Keratinocyte (primary cell): ENCODE data around the gene LMNA. TPM values are rescaled to one million over a fixed set of nuclear protein-coding genes. Genes with fewer than 3 reads are reported as not detected.

ENCODE experiments used
- DNase-seq: peaks from one replicate; pipeline ENCODE4 v3.0.0-alpha.2; 2011; ENCODE audit warnings: low read depth, missing footprints, low spot score
- FAIRE-seq: peaks from 2 replicates; lab custom pipeline; 2011; peaks lifted over from hg19 to GRCh38; lab: Jason Lieb, UNC
- H2AFZ ChIP-seq: 2 replicates; pipeline ENCODE4 v1.6.0; 2012; ENCODE audit warnings: low read length, control low read depth, inconsistent platforms; ENCODE audit not compliant: control insufficient read depth
- H3K27ac ChIP-seq: 2 replicates; pipeline ENCODE4 v1.5.1; 2011; ENCODE audit warnings: low read length; ENCODE audit not compliant: control insufficient read depth, insufficient read depth
- H3K27me3 ChIP-seq: 3 replicates; pipeline ENCODE4 v1.6.0; 2011; ENCODE audit warnings: low read length; ENCODE audit not compliant: control insufficient read depth, insufficient read depth; ENCODE audit errors: extremely low read depth
- H3K36me3 ChIP-seq, 2 experiments: 2 replicates in 1 of 2; 3 replicates in 1 of 2; pipeline ENCODE4 v1.5.1; 2011; ENCODE audit warnings: low read length in 2 of 2, mild to moderate bottlenecking in 1 of 2; ENCODE audit not compliant: control insufficient read depth in 2 of 2, insufficient read depth in 2 of 2; ENCODE audit errors: extremely low read depth in 1 of 2
- H3K4me1 ChIP-seq: 3 replicates; pipeline ENCODE4 v1.5.1; 2011; ENCODE audit warnings: low read length; ENCODE audit not compliant: control insufficient read depth, insufficient read depth; ENCODE audit errors: extremely low read depth
- H3K4me2 ChIP-seq: 3 replicates; pipeline ENCODE4 v1.6.0; 2011; ENCODE audit warnings: low read depth, low read length; ENCODE audit not compliant: control insufficient read depth, insufficient read depth; ENCODE audit errors: extremely low read depth
- H3K4me3 ChIP-seq, 3 experiments: fragments of 200-600 bp in 1 of 3; sonication (generic) in 1 of 3; 2 replicates in 2 of 3; 3 replicates in 1 of 3; pipeline ENCODE4 v1.5.1; 2011 to 2016; ENCODE audit warnings: low read length in 3 of 3, mild to moderate bottlenecking in 3 of 3, control low read depth in 2 of 3, inconsistent platforms in 1 of 3, low read depth in 1 of 3, mixed read lengths in 1 of 3, mixed run types in 1 of 3, moderate library complexity in 1 of 3; ENCODE audit not compliant: control insufficient read depth in 2 of 3, insufficient read depth in 2 of 3; ENCODE audit errors: extremely low read depth in 1 of 3
- H3K79me2 ChIP-seq: 2 replicates; pipeline ENCODE4 v1.6.0; 2012; ENCODE audit warnings: low read length; ENCODE audit not compliant: control insufficient read depth, insufficient read depth
- H3K9ac ChIP-seq: 3 replicates; pipeline ENCODE4 v1.6.0; 2011; ENCODE audit warnings: low read length; ENCODE audit not compliant: control insufficient read depth, insufficient read depth; ENCODE audit errors: extremely low read depth
- H3K9me1 ChIP-seq: 3 replicates; pipeline ENCODE4 v1.6.0; 2011; ENCODE audit warnings: low read length; ENCODE audit not compliant: control insufficient read depth, insufficient read depth; ENCODE audit errors: extremely low read depth
- H3K9me3 ChIP-seq: 2 replicates; pipeline ENCODE4 v1.5.1; 2012; ENCODE audit warnings: low read depth, low read length; ENCODE audit not compliant: control insufficient read depth
- H4K20me1 ChIP-seq: 3 replicates; pipeline ENCODE4 v1.6.0; 2011; ENCODE audit warnings: low read length; ENCODE audit not compliant: control insufficient read depth, insufficient read depth; ENCODE audit errors: extremely low read depth
- CTCF ChIP-seq, 3 experiments: IDR thresholded peaks in 1 of 3; conservative IDR thresholded peaks in 1 of 3; optimal IDR thresholded peaks in 1 of 3; 2 replicates in 2 of 3; 3 replicates in 1 of 3; pipeline versions ENCODE3 to v1.5.1; 2011; ENCODE audit warnings: low read length in 3 of 3, mild to moderate bottlenecking in 3 of 3, moderate library complexity in 2 of 3, control low read depth in 1 of 3, inconsistent platforms in 1 of 3; ENCODE audit not compliant: insufficient read depth in 2 of 3; ENCODE audit errors: extremely low read depth in 1 of 3
- EZH2 ChIP-seq: IDR thresholded peaks from one replicate; pipeline ENCODE4 v1.6.1; 2012; ENCODE audit warnings: inconsistent platforms, mild to moderate bottlenecking, low read length, moderate library complexity
- dilution Hi-C: fragments of 300-500 bp; cut with MboI; formaldehyde crosslinking; loops from one replicate; pipeline ENCODE4 v1.7.0; 2020; ENCODE audit warnings: low sequenced_read_pairs; ENCODE audit not compliant: extremely low pct_ligation_motif_present
- polyA plus RNA-seq, 5 experiments: library from polyadenylated mRNA; depleted of rRNA in 3 of 5; stranded (reverse) in 3 of 5; stranded (forward) in 1 of 5; unstranded in 1 of 5; fragments of >200 nt; gene quantifications; 1 replicate in 1 of 5; 2 replicates in 3 of 5; 3 replicates in 1 of 5; pipeline versions ENCODE4 v1.2.1 to v1.2.3, GENCODE V29; 2011 to 2012; ENCODE audit warnings: missing spikeins in 2 of 5, low read depth in 1 of 5, low replicate concordance in 1 of 5

LMNA gene
- polyA plus RNA-seq, 1 donor (not counting 4 experiments of a cell fraction or from before 2014, with no cell fraction given), result 444 TPM

- DNase-seq (no peak), FAIRE-seq (no peak)
- no peak overlapping the region for H3K9ac ChIP-seq
- H3K9me3 ChIP-seq, result no peaks in the 10 kb centered on the region
- no peaks in the 10 kb centered on the region for H4K20me1 ChIP-seq
- no peaks in the 10 kb centered on the region for H3K79me2 ChIP-seq
- H3K4me2 ChIP-seq, result no peak overlapping the region
- TF ChIP-seq CTCF (optimal IDR thresholded peaks at IDR 0.05 in 1 of 3, IDR thresholded peaks at IDR 0.05 in 1 of 3, conservative IDR thresholded peaks at IDR 0.05 in 1 of 3; ENCODE audit: extremely low read depth in 1 of 3, insufficient read depth in 2 of 3, low read length in 3 of 3) (no peak), EZH2 (no peak)
- H3K27ac ChIP-seq, result no peak overlapping the region
- peaks cover 22 to 23% of the 10 kb centered on the region in 2 experiments for H3K36me3 ChIP-seq
- no peaks in the 10 kb centered on the region for H3K9me1 ChIP-seq
- dilution Hi-C loops, result no loop called here
- H2AFZ ChIP-seq, result no peak overlapping the region
- no peak overlapping the region for H3K4me3 ChIP-seq
- no peaks in the 10 kb centered on the region for H3K27me3 ChIP-seq
- no peaks in the 10 kb centered on the region for H3K4me1 ChIP-seq
Observed at GRCh38 chr1:156072251-156072650, 42.3 kb upstream of the LMNA start.

- no peaks in the 10 kb centered on the region for H4K20me1 ChIP-seq
- DNase-seq (no peak), FAIRE-seq (no peak)
- peaks cover 18 to 19% of the 10 kb centered on the region in 2 experiments for H3K36me3 ChIP-seq
- H3K27ac ChIP-seq, result no peak overlapping the region
- no peak overlapping the region for H2AFZ ChIP-seq
- dilution Hi-C loops, result no loop called here
- H3K9me1 ChIP-seq, result no peaks in the 10 kb centered on the region
- H3K79me2 ChIP-seq, result no peaks in the 10 kb centered on the region
- H3K9ac ChIP-seq, result no peak overlapping the region
- H3K4me2 ChIP-seq, result no peak overlapping the region
- H3K4me3 ChIP-seq, result no peak overlapping the region
- TF ChIP-seq CTCF (optimal IDR thresholded peaks at IDR 0.05 in 1 of 3, IDR thresholded peaks at IDR 0.05 in 1 of 3, conservative IDR thresholded peaks at IDR 0.05 in 1 of 3; ENCODE audit: extremely low read depth in 1 of 3, insufficient read depth in 2 of 3, low read length in 3 of 3) (no peak), EZH2 (no peak)
- no peaks in the 10 kb centered on the region for H3K27me3 ChIP-seq
- H3K9me3 ChIP-seq, result no peaks in the 10 kb centered on the region
- H3K4me1 ChIP-seq, result no peaks in the 10 kb centered on the region
Observed at GRCh38 chr1:156073110-156073687, 41.3 kb upstream of the LMNA start.
